HG03196 (cell line): ENCODE results near the gene IL1RL1.

Experiments used
- ATAC-seq: cut with Tn5 transposase; IDR thresholded peaks from one replicate; pipeline ENCODE4 v1.9.1; 2021; ENCODE audit not compliant: unreplicated experiment

The IL1RL1 gene

GRCh38 chr2:102334486-102334885 lies 23.1 kb downstream of the IL1RL1 start:
- ATAC-seq = no peak

GRCh38 chr2:102335871-102336366 lies 24.6 kb downstream of the IL1RL1 start:
- no peak for ATAC-seq

- no peak for ATAC-seq
Measured at GRCh38 chr2:102336502-102336945, 25.2 kb downstream of the IL1RL1 start.

GRCh38 chr2:102337012-102337411 lies 25.6 kb downstream of the IL1RL1 start:
- no peak for ATAC-seq

GRCh38 chr2:102337481-102338386 lies 26.4 kb downstream of the IL1RL1 start:
- no peak for ATAC-seq

GRCh38 chr2:102340778-102341177 lies 29.4 kb downstream of the IL1RL1 start:
- no peak for ATAC-seq

- ATAC-seq = no peak
Measured at GRCh38 chr2:102342888-102343287, 31.5 kb downstream of the IL1RL1 start.

- ATAC-seq = no peak
Measured at GRCh38 chr2:102344397-102344796, 33.0 kb downstream of the IL1RL1 start.

GRCh38 chr2:102345329-102345920 lies 34.1 kb downstream of the IL1RL1 start:
- ATAC-seq = no peak

- no peak for ATAC-seq
Measured at GRCh38 chr2:102346381-102347130, 35.2 kb downstream of the IL1RL1 start.

- no peak for ATAC-seq
Measured at GRCh38 chr2:102350137-102350793, 38.9 kb downstream of the IL1RL1 start.

- ATAC-seq = peak; percentile 94
Measured at GRCh38 chr2:102355526-102356380, 44.4 kb downstream of the IL1RL1 start, which contains the start of gene IL18R1. IL18R1 (plus strand) TSS chr2:102355796; CDS start chr2:102362661, 6,865 bp downstream.

GRCh38 chr2:102356381-102356712 lies 45.0 kb downstream of the IL1RL1 start:
- peak; percentile 14 for ATAC-seq

- no peak for ATAC-seq
Measured at GRCh38 chr2:102356741-102357140, 45.4 kb downstream of the IL1RL1 start.

GRCh38 chr2:102357937-102358336 lies 46.6 kb downstream of the IL1RL1 start:
- ATAC-seq = no peak

- ATAC-seq = no peak
Measured at GRCh38 chr2:102358496-102358895, 47.1 kb downstream of the IL1RL1 start.

- ATAC-seq = no peak
Measured at GRCh38 chr2:102359527-102359926, 48.2 kb downstream of the IL1RL1 start.

GRCh38 chr2:102361632-102362241 lies 50.4 kb downstream of the IL1RL1 start:
- ATAC-seq = no peak

- no peak for ATAC-seq
Measured at GRCh38 chr2:102365763-102366162, 54.4 kb downstream of the IL1RL1 start.
